Raji (cell line): ENCODE data around the gene SPINK5.

Experiments
- POLR2A ChIP-seq: IDR thresholded peaks from 2 replicates; pipeline ENCODE4 v1.6.1; 2011; ENCODE audit warnings: low read depth, low read length, control low read depth; ENCODE audit not compliant: insufficient read depth

SPINK5 gene

GRCh38 chr5:148063861-148064260, at the start of gene SPINK5:
Gene SPINK5 (plus strand): TSS chr5:148063980. CDS start chr5:148064045, 65 bp downstream.
- no peak for TF ChIP-seq POLR2A

- no peak for TF ChIP-seq POLR2A
Measured at GRCh38 chr5:148014276-148014675, 49.5 kb upstream of the SPINK5 start.

- TF ChIP-seq POLR2A = no peak
Measured at GRCh38 chr5:148020257-148020988, 43.4 kb upstream of the SPINK5 start.

GRCh38 chr5:148027505-148027904, 36.3 kb upstream of the SPINK5 start:
- no peak for TF ChIP-seq POLR2A

- TF ChIP-seq POLR2A = no peak
Measured at GRCh38 chr5:148029131-148029530, 34.6 kb upstream of the SPINK5 start.

- TF ChIP-seq POLR2A = no peak
Measured at GRCh38 chr5:148033134-148033533, 30.6 kb upstream of the SPINK5 start.

GRCh38 chr5:148035676-148036075, 28.1 kb upstream of the SPINK5 start:
- no peak for TF ChIP-seq POLR2A

GRCh38 chr5:148042881-148043280, 20.9 kb upstream of the SPINK5 start:
- TF ChIP-seq POLR2A = no peak

GRCh38 chr5:148043705-148044104, 20.1 kb upstream of the SPINK5 start:
- TF ChIP-seq POLR2A = no peak

GRCh38 chr5:148060309-148060708, 3.5 kb upstream of the SPINK5 start:
- TF ChIP-seq POLR2A = no peak

- TF ChIP-seq POLR2A = no peak
Measured at GRCh38 chr5:148060881-148061280, 2.9 kb upstream of the SPINK5 start.

- no peak for TF ChIP-seq POLR2A
Measured at GRCh38 chr5:148070621-148071020, 6.8 kb downstream of the SPINK5 start.

GRCh38 chr5:148072207-148072606, 8.4 kb downstream of the SPINK5 start:
- TF ChIP-seq POLR2A = no peak

GRCh38 chr5:148075529-148075928, 11.7 kb downstream of the SPINK5 start:
- no peak for TF ChIP-seq POLR2A

GRCh38 chr5:148083203-148083602, 19.4 kb downstream of the SPINK5 start:
- TF ChIP-seq POLR2A = no peak

- no peak for TF ChIP-seq POLR2A
Measured at GRCh38 chr5:148084269-148084668, 20.5 kb downstream of the SPINK5 start.

- no peak for TF ChIP-seq POLR2A
Measured at GRCh38 chr5:148085310-148085709, 21.5 kb downstream of the SPINK5 start.
